Measurements from ENCODE around the gene GRIK5.

GRCh38 chr19:41971363-41971762, 98.6 kb downstream of the GRIK5 start:
- TF ChIP-seq CTCF (IDR thresholded peaks at IDR 0.05; ENCODE audit: low read depth, low read length, poor library complexity, severe bottlenecking) (no peak), EZH2phosphoT487 (IDR thresholded peaks at IDR 0.05; ENCODE audit: borderline replicate concordance, low read length) (no peak)

Data from DOHH2 (cell line).